H9 (cell line): ENCODE data around the gene CRACDL. TPM values are rescaled to one million over a fixed set of nuclear protein-coding genes. Genes with fewer than 3 reads are reported as not detected.

Experiments
- DNase-seq: peaks from one replicate; pipeline ENCODE4 v3.0.0-alpha.2; 2017
- H2AFZ ChIP-seq: one replicate; pipeline ENCODE4 v1.6.1; 2013; ENCODE audit warnings: mild to moderate bottlenecking, low read length, control low read depth, moderate library complexity
- H2AK5ac ChIP-seq: 2 replicates; pipeline ENCODE4 v1.6.1; 2013; ENCODE audit warnings: low read length, control low read depth, mixed read lengths; ENCODE audit not compliant: insufficient read length
- H2BK120ac ChIP-seq: one replicate; pipeline ENCODE4 v1.6.1; 2013; ENCODE audit warnings: low read depth, mild to moderate bottlenecking, low read length, control low read depth, inconsistent platforms; ENCODE audit not compliant: poor library complexity, severe bottlenecking
- H2BK12ac ChIP-seq: 2 replicates; pipeline ENCODE4 v1.6.1; 2013; ENCODE audit warnings: low read length, control low read depth, mixed read lengths, low read depth; ENCODE audit not compliant: insufficient read length
- H2BK15ac ChIP-seq: 2 replicates; pipeline ENCODE4 v1.6.1; 2013; ENCODE audit warnings: low read depth, low read length, control low read depth
- H2BK20ac ChIP-seq: one replicate; pipeline ENCODE4 v1.6.1; 2013; ENCODE audit warnings: low read depth, mild to moderate bottlenecking, low read length, control low read depth, inconsistent platforms; ENCODE audit not compliant: poor library complexity, severe bottlenecking
- H2BK5ac ChIP-seq: 2 replicates; pipeline ENCODE4 v1.6.1; 2013; ENCODE audit warnings: low read length, control low read depth, mixed read lengths; ENCODE audit not compliant: insufficient read length
- H3K14ac ChIP-seq: 2 replicates; pipeline ENCODE4 v1.6.1; 2013; ENCODE audit warnings: low read length, control low read depth; ENCODE audit not compliant: insufficient read depth
- H3K18ac ChIP-seq: 2 replicates; pipeline ENCODE4 v1.6.1; 2013; ENCODE audit warnings: low read depth, mild to moderate bottlenecking, mixed read lengths, low read length, control low read depth; ENCODE audit not compliant: insufficient read length
- H3K23ac ChIP-seq: 2 replicates; pipeline ENCODE4 v1.6.1; 2013; ENCODE audit warnings: low read length, control low read depth, mixed read lengths, low read depth; ENCODE audit not compliant: insufficient read length
- H3K23me2 ChIP-seq: 2 replicates; pipeline ENCODE4 v1.6.1; 2013; ENCODE audit warnings: low read depth, mild to moderate bottlenecking, mixed read lengths, low read length, control low read depth; ENCODE audit not compliant: insufficient read length, poor library complexity, severe bottlenecking
- H3K27ac ChIP-seq: 2 replicates; pipeline ENCODE4 v1.5.1; 2013; ENCODE audit warnings: low read length, control low read depth, mixed read lengths, low read depth; ENCODE audit not compliant: insufficient read length
- H3K27me3 ChIP-seq: 2 replicates; pipeline ENCODE4 v1.6.1; 2013; ENCODE audit warnings: low read length, control low read depth, inconsistent platforms; ENCODE audit not compliant: insufficient read depth
- H3K4ac ChIP-seq: 2 replicates; pipeline ENCODE4 v1.6.1; 2013; ENCODE audit warnings: low read depth, mild to moderate bottlenecking, control low read depth, inconsistent platforms, low read length, moderate library complexity
- H3K4me1 ChIP-seq: 2 replicates; pipeline ENCODE4 v1.6.1; 2013; ENCODE audit warnings: low read length, control low read depth, inconsistent platforms; ENCODE audit not compliant: insufficient read depth
- H3K4me2 ChIP-seq: 2 replicates; pipeline ENCODE4 v1.6.1; 2013; ENCODE audit warnings: low read length, control low read depth, mixed read lengths; ENCODE audit not compliant: insufficient read length, insufficient read depth
- H3K56ac ChIP-seq: 2 replicates; pipeline ENCODE4 v1.6.1; 2013; ENCODE audit warnings: low read depth, mild to moderate bottlenecking, mixed read lengths, low read length, control low read depth; ENCODE audit not compliant: insufficient read length
- H3K79me1 ChIP-seq: 2 replicates; pipeline ENCODE4 v1.6.1; 2013; ENCODE audit warnings: low read depth, mild to moderate bottlenecking, moderate library complexity, low read length, control low read depth, inconsistent platforms; ENCODE audit not compliant: insufficient read depth, poor library complexity, severe bottlenecking
- H3K79me2 ChIP-seq: 2 replicates; pipeline ENCODE4 v1.6.1; 2013; ENCODE audit warnings: low read length, control low read depth, inconsistent platforms; ENCODE audit not compliant: insufficient read depth
- H3K9ac ChIP-seq: 2 replicates; pipeline ENCODE4 v1.6.1; 2013; ENCODE audit warnings: low read length, control low read depth, mixed read lengths; ENCODE audit not compliant: insufficient read length; ENCODE audit errors: extremely low read depth
- H3K9me3 ChIP-seq: one replicate; pipeline ENCODE4 v1.6.1; 2013; ENCODE audit warnings: low read depth, low read length, inconsistent platforms; ENCODE audit not compliant: control insufficient read depth
- H3T11ph ChIP-seq: one replicate; pipeline ENCODE4 v1.6.1; 2013; ENCODE audit warnings: mild to moderate bottlenecking, low read length, control low read depth, inconsistent platforms
- H4K20me1 ChIP-seq: one replicate; pipeline ENCODE4 v1.6.1; 2013; ENCODE audit not compliant: control insufficient read depth, insufficient read length, insufficient read depth
- H4K5ac ChIP-seq: 2 replicates; pipeline ENCODE4 v1.6.1; 2013; ENCODE audit warnings: low read depth, mild to moderate bottlenecking, mixed read lengths, low read length, control low read depth; ENCODE audit not compliant: insufficient read length
- H4K8ac ChIP-seq: replicated peaks from 2 replicates; pipeline ENCODE4 v1.6.1; 2013; ENCODE audit warnings: low read length, control low read depth, mixed read lengths, low read depth; ENCODE audit not compliant: insufficient read length
- H4K91ac ChIP-seq: 2 replicates; pipeline ENCODE4 v1.6.1; 2013; ENCODE audit warnings: low read depth, mild to moderate bottlenecking, moderate library complexity, mixed read lengths, low read length, control low read depth; ENCODE audit not compliant: insufficient read length
- H3K27ac Mint-ChIP-seq, 3 experiments: 2 replicates in 2 of 3; 3 replicates in 1 of 3; pipeline ENCODE4 v1.8.0; 2020 to 2021; ENCODE audit warnings: mixed read lengths in 3 of 3, mild to moderate bottlenecking in 1 of 3, moderate library complexity in 1 of 3
- H3K27me3 Mint-ChIP-seq: 2 replicates; pipeline ENCODE4 v1.8.0; 2021; ENCODE audit warnings: low read depth, mild to moderate bottlenecking, moderate library complexity, mixed read lengths
- H3K36me3 Mint-ChIP-seq, 3 experiments: 2 replicates in 2 of 3; 3 replicates in 1 of 3; pipeline ENCODE4 v1.8.0; 2020 to 2021; ENCODE audit warnings: low read depth in 3 of 3, mixed read lengths in 3 of 3; ENCODE audit not compliant: insufficient read depth in 1 of 3
- H3K4me1 Mint-ChIP-seq, 2 experiments: 2 replicates each; pipeline ENCODE4 v1.8.0; 2020; ENCODE audit warnings: mixed read lengths in 2 of 2
- H3K4me3 Mint-ChIP-seq, 2 experiments: 2 replicates in 1 of 2; 3 replicates in 1 of 2; pipeline ENCODE4 v1.8.0; 2020 to 2021; ENCODE audit warnings: mild to moderate bottlenecking in 2 of 2, mixed read lengths in 2 of 2, moderate library complexity in 1 of 2
- H3K9me3 Mint-ChIP-seq, 2 experiments: 2 replicates in 1 of 2; 3 replicates in 1 of 2; pipeline ENCODE4 v1.8.0; 2020; ENCODE audit warnings: mild to moderate bottlenecking in 2 of 2, mixed read lengths in 2 of 2, moderate library complexity in 1 of 2
- CTCF ChIP-seq: fragments of 200-600 bp; sonication (generic); conservative IDR thresholded peaks from 3 replicates; pipeline ENCODE4 v1.8.0; 2021; ENCODE audit warnings: antibody characterized with exemption, mild to moderate bottlenecking
- WGBS: extraction: QIAGEN DNeasy Blood & Tissue Kit; methylation state at CpG from one replicate; pipeline ENCODE4 v1.1.7; 2013; ENCODE audit warnings: missing lambda C conversion rate, low lambda C conversion rate, mixed read lengths; ENCODE audit not compliant: insufficient read length; ENCODE audit errors: extremely low coverage; 5-methylcytosine and 5-hydroxymethylcytosine counted together
- total RNA-seq: library from RNA; stranded (reverse); gene quantifications from 2 replicates; pipeline ENCODE4 v1.2.1, GENCODE V29; 2021

Gene CRACDL
- total RNA-seq, 1 experiment from 2014 or later, result 0.48 TPM

- WGBS, result no CpG with 5 or more reads among the region's 2 CpGs
Measured at GRCh38 chr2:98771264-98771663, 164.8 kb downstream of the CRACDL start.

More at GRCh38 chr2:98771264-98771663, 164.8 kb downstream of the CRACDL start:
- Histone ChIP-seq H3K4me1 (peaks cover 2% of the 10 kb centered on the region; the same call in 1 of the 2 replicates), H3K9me3 (no peaks in the 10 kb centered on the region), H3K23ac (no peak overlapping the region), H3K23me2 (no peaks in the 10 kb centered on the region), H3K18ac (no peak overlapping the region), H4K8ac (no peak overlapping the region), H2BK20ac (no peak overlapping the region), H3K4ac (no peak overlapping the region), H2BK12ac (no peak overlapping the region), H3K56ac (no peak overlapping the region), H3K4me2 (no peak overlapping the region), H3K27me3 (no peaks in the 10 kb centered on the region), H2AFZ (no peak overlapping the region), H4K5ac (no peak overlapping the region), H4K91ac (no peak overlapping the region), H3K9ac (no peak overlapping the region), H3K79me1 (no peaks in the 10 kb centered on the region), H2BK5ac (no peak overlapping the region), H2BK15ac (no peak overlapping the region), H2BK120ac (no peak overlapping the region), H4K20me1 (peaks cover 2% of the 10 kb centered on the region), H3K27ac (no peak overlapping the region), H3K79me2 (no peaks in the 10 kb centered on the region), H3K14ac (no peak overlapping the region), H3T11ph (no peak overlapping the region), H2AK5ac (no peak overlapping the region)
- peaks cover 5% of the 10 kb centered on the region for H3K27me3 Mint-ChIP-seq
- H3K4me3 Mint-ChIP-seq, result no peak overlapping the region
- H3K9me3 Mint-ChIP-seq, result peaks cover 0 to 2% of the 10 kb centered on the region in 2 experiments; a peak in 2 of 5 replicates
- H3K4me1 Mint-ChIP-seq, result peaks cover 35 to 46% of the 10 kb centered on the region in 2 experiments
- TF ChIP-seq CTCF, result no peak
- no peak for DNase-seq
- H3K36me3 Mint-ChIP-seq, result no peaks in the 10 kb centered on the region
- H3K27ac Mint-ChIP-seq, result peak overlapping the region in 1 of 3 experiments; percentile 60; a peak in 1 of 7 replicates
